Liver (tissue), 3 donors: ENCODE results near the gene ST8SIA1.

Experiments
- EGR1 ChIP-seq, 2 donors: IDR thresholded peaks; 2 replicates each; pipeline ENCODE4 v1.6.1; 2016 to 2018; ENCODE audit warnings: antibody characterized with exemption in 2 of 2, low read depth in 2 of 2
- HNF4G ChIP-seq: IDR thresholded peaks from 2 replicates; pipeline ENCODE4 v1.6.1; 2016; ENCODE audit warnings: antibody characterized with exemption
- JUND ChIP-seq, 2 donors: IDR thresholded peaks; 2 replicates each; pipeline ENCODE4 v1.6.1; 2016; ENCODE audit warnings: antibody characterized with exemption in 2 of 2
- NR2F2 ChIP-seq: IDR thresholded peaks from 2 replicates; pipeline ENCODE4 v1.6.1; 2016; ENCODE audit warnings: antibody characterized with exemption
- RAD21 ChIP-seq, 2 donors: IDR thresholded peaks; 2 replicates each; pipeline ENCODE4 v1.6.1; 2016; ENCODE audit warnings: antibody characterized with exemption in 2 of 2, mild to moderate bottlenecking in 2 of 2
- TF ChIP-seq, protein P1 (sequence below): fragments of 150-350 bp; IDR thresholded peaks from 2 replicates; pipeline ENCODE4 v1.5.1; 2017; ENCODE audit warnings: improper control_type of control experiment, low read depth, low read length; ENCODE audit not compliant: missing input control
- TF ChIP-seq, protein P2 (sequence below): IDR thresholded peaks from 2 replicates; pipeline ENCODE4 v1.6.1; 2016; ENCODE audit warnings: antibody characterized with exemption
- donor health status: healthy.
- donor health status: healthy.

DNA sequence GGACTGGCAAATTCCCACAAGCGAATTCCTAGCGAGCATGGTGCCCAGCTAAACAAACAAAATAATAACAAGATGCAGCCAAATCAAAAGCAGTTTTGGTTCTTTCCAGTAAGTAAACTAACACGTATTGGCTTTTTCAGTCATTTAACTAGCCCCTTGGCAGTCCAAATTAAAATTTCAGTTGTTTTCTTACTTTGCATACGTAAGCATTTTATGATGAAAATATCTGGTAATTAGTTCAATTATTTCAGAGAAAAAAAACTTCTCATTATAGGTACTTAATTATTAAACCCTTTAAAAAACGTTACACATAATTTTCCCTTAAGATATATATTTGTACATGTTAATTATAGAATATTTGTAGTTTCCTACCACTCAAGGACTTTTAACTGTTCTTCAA is 70.1 kb downstream of the ST8SIA1 start:
- TF ChIP-seq, protein P1, sequence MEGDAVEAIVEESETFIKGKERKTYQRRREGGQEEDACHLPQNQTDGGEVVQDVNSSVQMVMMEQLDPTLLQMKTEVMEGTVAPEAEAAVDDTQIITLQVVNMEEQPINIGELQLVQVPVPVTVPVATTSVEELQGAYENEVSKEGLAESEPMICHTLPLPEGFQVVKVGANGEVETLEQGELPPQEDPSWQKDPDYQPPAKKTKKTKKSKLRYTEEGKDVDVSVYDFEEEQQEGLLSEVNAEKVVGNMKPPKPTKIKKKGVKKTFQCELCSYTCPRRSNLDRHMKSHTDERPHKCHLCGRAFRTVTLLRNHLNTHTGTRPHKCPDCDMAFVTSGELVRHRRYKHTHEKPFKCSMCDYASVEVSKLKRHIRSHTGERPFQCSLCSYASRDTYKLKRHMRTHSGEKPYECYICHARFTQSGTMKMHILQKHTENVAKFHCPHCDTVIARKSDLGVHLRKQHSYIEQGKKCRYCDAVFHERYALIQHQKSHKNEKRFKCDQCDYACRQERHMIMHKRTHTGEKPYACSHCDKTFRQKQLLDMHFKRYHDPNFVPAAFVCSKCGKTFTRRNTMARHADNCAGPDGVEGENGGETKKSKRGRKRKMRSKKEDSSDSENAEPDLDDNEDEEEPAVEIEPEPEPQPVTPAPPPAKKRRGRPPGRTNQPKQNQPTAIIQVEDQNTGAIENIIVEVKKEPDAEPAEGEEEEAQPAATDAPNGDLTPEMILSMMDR = no peak
- TF ChIP-seq, protein P2, sequence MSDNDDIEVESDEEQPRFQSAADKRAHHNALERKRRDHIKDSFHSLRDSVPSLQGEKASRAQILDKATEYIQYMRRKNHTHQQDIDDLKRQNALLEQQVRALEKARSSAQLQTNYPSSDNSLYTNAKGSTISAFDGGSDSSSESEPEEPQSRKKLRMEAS = no peak
- TF ChIP-seq HNF4G = no peak
- no peak for TF ChIP-seq NR2F2
- no peak for TF ChIP-seq RAD21 (IDR thresholded peaks at IDR 0.05)
- no peak for TF ChIP-seq EGR1 (IDR thresholded peaks at IDR 0.05; ENCODE audit: low read depth in 2 of 2)
- no peak for TF ChIP-seq JUND (IDR thresholded peaks at IDR 0.05)
